RWPE2 (cell line): ENCODE measurements around the gene GNG13.

Experiments used
- ATAC-seq: fragments of 200-7000 bp; cut with Tn5 transposase; 3 replicates; pipeline ENCODE4 v1.9.1; 2021; ENCODE audit warnings: low read depth
- DNase-seq: peaks from one replicate; pipeline ENCODE4 v3.0.0-alpha.2; 2020; ENCODE audit warnings: low spot score
- H3K27ac ChIP-seq: fragments of 450-650 bp; 2 replicates; pipeline ENCODE4 v1.5.1; 2017; ENCODE audit warnings: mild to moderate bottlenecking; ENCODE audit not compliant: poor library complexity, severe bottlenecking
- H3K27me3 ChIP-seq: fragments of 250-450 bp; sonication (Bioruptor Pico); 2 replicates; pipeline ENCODE4 v1.5.1; 2021; ENCODE audit warnings: mild to moderate bottlenecking, moderate library complexity; ENCODE audit not compliant: insufficient read depth, poor library complexity, severe bottlenecking
- H3K36me3 ChIP-seq: fragments of 250-450 bp; sonication (Bioruptor Pico); 2 replicates; pipeline ENCODE4 v1.5.1; 2020; ENCODE audit warnings: low read depth, mild to moderate bottlenecking, moderate library complexity
- H3K4me1 ChIP-seq: fragments of 250-450 bp; sonication (Bioruptor Pico); 2 replicates; pipeline ENCODE4 v1.5.1; 2021; ENCODE audit warnings: mild to moderate bottlenecking, moderate library complexity; ENCODE audit not compliant: insufficient read depth, poor library complexity, severe bottlenecking
- H3K4me3 ChIP-seq: fragments of 250-450 bp; sonication (Bioruptor Pico); 2 replicates; pipeline ENCODE4 v1.5.1; 2021; ENCODE audit warnings: mild to moderate bottlenecking, moderate library complexity; ENCODE audit not compliant: severe bottlenecking
- H3K9me3 ChIP-seq: fragments of 250-450 bp; sonication (Bioruptor Pico); 2 replicates; pipeline ENCODE4 v1.5.1; 2021; ENCODE audit warnings: mild to moderate bottlenecking, moderate library complexity; ENCODE audit not compliant: severe bottlenecking
- TF ChIP-seq, protein P1 (sequence below): fragments of 450-650 bp; IDR thresholded peaks from one replicate; pipeline ENCODE4 v1.5.1; 2017; ENCODE audit warnings: mild to moderate bottlenecking, moderate library complexity; ENCODE audit not compliant: poor library complexity, severe bottlenecking

Gene GNG13, protein sequence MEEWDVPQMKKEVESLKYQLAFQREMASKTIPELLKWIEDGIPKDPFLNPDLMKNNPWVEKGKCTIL

DNA sequence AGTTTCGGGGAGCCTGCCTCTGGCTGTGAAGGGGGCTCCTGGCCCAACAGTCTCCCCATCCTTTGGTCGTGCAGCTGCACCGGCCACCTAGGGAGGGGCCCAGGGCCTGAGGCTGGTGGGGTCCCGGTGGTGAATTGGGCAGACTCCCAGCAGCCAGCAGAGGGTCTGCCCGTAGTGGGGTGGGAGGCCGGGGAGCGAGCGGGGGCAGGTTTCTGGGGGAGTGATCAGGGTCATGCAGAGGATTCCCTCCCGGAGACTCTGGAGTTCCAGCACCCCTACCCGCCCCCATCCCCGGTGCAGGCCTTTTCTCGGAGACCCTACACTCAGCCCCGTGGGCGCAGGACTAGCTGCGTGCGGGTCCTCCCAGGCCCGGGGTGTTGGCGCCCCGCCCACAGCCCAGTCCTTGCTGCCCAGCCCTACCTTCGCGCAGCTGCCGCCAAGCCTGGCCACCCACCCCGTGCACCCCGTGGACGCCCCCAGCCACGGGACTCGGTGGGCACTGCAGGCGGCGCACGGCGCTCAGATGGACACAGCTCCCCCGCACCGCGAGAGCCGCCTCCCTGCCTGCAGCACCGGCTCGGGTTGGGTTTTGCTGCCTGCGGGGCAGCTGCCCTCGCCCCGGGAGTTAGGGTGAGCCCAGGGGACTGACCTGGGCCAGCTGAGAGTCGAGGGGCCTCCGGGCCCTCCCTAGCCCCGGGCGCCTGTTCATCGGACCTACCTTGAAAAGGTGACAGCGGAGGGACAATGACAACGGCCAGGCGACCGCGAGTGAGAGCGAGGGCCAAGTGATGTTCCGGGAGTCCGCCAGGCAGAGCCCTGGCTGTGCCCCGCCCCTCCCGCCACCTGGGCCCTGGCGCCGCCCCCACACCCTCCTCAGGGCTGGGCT lies at the start of gene GNG13:
Gene GNG13, minus strand, starts transcription at position 787 of the 886 bp plus-strand sequence. CDS start 1,657 bp downstream, outside the sequence.
- Histone ChIP-seq H3K27ac (no peak within 1 kb of the TSS), H3K36me3 (no peaks in the 10 kb centered on the region), H3K4me1 (peaks cover 4% of the 10 kb centered on the region), H3K9me3 (no peaks in the 10 kb centered on the region), H3K4me3 (no peak within 1 kb of the TSS), H3K27me3 (peaks cover 52% of the 10 kb centered on the region)
- TF ChIP-seq, protein P1, sequence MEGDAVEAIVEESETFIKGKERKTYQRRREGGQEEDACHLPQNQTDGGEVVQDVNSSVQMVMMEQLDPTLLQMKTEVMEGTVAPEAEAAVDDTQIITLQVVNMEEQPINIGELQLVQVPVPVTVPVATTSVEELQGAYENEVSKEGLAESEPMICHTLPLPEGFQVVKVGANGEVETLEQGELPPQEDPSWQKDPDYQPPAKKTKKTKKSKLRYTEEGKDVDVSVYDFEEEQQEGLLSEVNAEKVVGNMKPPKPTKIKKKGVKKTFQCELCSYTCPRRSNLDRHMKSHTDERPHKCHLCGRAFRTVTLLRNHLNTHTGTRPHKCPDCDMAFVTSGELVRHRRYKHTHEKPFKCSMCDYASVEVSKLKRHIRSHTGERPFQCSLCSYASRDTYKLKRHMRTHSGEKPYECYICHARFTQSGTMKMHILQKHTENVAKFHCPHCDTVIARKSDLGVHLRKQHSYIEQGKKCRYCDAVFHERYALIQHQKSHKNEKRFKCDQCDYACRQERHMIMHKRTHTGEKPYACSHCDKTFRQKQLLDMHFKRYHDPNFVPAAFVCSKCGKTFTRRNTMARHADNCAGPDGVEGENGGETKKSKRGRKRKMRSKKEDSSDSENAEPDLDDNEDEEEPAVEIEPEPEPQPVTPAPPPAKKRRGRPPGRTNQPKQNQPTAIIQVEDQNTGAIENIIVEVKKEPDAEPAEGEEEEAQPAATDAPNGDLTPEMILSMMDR, result no peak
- DNase-seq, result no peak
- peak; percentile 5; the same call in 1 of the 3 replicates for ATAC-seq

DNA sequence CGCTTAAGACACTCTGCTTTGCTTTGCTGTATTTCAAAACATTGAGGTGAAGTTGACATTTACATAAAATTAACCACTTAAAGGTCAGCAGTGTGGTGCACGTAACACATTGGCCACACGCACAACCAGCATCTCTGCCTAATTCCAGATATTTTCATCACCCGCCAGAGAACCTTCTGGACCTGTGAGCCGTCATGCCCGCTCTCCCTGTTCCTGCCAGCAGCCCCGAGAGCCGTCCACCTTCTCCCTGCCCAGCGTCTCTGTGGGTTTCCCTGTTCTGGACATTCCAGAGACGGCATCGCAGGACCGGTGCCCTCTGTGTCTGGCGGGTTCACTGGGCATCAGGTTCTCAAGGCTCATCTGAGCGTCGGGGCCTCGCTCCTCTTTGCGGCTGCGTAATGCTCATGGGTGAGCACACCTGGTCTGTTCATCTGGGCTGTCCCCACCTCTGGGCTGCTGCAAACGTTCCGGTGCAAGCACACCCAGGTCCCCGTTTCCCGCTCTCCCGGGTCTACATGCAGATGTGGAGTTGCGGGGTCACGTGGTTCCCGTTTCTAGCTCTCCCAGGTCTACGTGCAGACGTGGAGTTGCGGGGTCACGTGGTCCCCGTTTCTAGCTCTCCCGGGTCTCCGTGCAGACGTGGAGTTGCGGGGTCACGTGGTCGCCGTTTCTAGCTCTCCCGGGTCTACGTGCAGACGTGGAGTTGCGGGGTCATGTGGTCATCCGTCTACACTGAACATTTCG lies 48.1 kb upstream of the GNG13 start:
- no peaks in the 10 kb centered on the region for H3K4me1 ChIP-seq
- peaks cover 5% of the 10 kb centered on the region for H3K9me3 ChIP-seq
- no peaks in the 10 kb centered on the region for H3K36me3 ChIP-seq
- ATAC-seq (no peak), DNase-seq (no peak)
- no peaks in the 10 kb centered on the region for H3K27me3 ChIP-seq
- no peak overlapping the region for H3K4me3 ChIP-seq
- TF ChIP-seq, protein P1, result no peak
- H3K27ac ChIP-seq, result no peak overlapping the region

DNA sequence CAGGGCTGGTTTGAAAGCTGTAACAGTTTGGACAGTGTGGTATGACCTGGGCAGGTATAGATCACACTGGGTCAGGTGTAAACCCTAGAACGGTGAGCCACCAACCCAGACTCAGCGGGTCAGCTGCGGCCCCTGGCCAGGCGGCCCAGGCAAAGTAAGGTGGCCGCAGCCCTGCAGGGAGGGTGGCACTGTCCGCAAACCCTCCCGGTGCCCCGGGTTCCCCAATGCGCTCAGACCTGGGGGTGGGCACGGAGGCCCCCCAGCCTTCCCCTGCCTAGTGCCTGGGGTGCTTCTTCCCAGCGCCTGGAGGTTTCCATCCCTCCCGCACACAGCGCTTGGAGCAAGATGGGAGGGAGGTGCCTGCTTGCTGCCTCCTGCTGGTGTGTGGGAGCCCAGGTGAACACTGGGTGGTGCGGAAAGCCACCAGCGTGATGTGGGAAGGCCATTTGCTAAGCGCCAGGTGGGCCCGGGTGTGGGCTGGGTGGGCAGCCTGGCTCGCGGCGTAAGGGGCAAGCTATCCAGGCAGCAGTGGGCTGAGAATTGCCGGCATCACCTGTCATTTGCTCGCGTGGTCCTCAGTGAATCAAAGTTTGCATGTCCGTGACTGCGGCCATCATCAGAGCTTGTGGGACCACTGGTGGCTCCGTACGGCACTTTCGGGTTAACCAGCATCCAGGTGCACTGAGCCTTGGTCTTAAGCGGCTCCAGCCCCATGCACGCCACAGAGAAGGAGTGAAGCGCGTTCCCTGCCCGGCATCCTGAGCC lies 47.3 kb upstream of the GNG13 start:
- DNase-seq, result no peak
- Histone ChIP-seq H3K27ac (no peak overlapping the region), H3K27me3 (no peaks in the 10 kb centered on the region), H3K4me1 (no peaks in the 10 kb centered on the region), H3K36me3 (no peaks in the 10 kb centered on the region), H3K4me3 (no peak overlapping the region), H3K9me3 (peaks cover 5% of the 10 kb centered on the region)
- TF ChIP-seq, protein P1, result no peak
- ATAC-seq, result no peak

DNA sequence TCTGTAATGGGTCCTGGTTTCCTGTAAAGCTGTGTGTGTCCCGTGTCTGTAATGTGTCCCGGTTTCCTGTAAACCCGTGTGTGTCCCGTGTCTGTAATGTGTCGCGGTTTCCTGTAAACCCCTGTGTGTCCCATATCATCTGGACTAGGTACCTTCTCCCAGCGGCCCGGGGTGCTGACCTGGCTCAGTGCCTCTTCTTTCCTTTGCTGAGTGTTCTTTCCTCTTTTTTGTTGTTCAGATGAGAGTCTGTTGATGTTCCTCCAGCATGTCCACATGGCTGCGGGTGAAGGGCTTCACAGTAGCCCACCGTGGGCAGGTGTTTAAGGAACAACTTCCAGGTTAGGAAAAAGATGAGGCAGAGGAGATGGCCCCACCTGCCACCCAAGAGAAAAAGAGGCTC lies 46.6 kb upstream of the GNG13 start:
- Histone ChIP-seq H3K4me1 (no peaks in the 10 kb centered on the region), H3K27me3 (no peaks in the 10 kb centered on the region), H3K36me3 (no peaks in the 10 kb centered on the region), H3K9me3 (peaks cover 2% of the 10 kb centered on the region), H3K27ac (no peak overlapping the region), H3K4me3 (no peak overlapping the region)
- ATAC-seq (no peak), DNase-seq (no peak)
- TF ChIP-seq, protein P1, result no peak
